HUDEP-2 (cell line): ENCODE data around the gene WDR7.

ENCODE experiments used
- DNase-seq, 76 experiments: peaks; one replicate each; lab custom pipeline; 2025; ENCODE audit not compliant: unreplicated experiment in 76 of 76; lab: John Stamatoyannopoulos, UW

Gene WDR7

GRCh38 chr18:56650944-56651770 is at the start of gene WDR7:
TSS of gene WDR7 (plus strand) at chr18:56651359. CDS start at chr18:56672516, 21,157 bp downstream.
- DNase-seq = peak; percentile 67 to 99 (median 97)

GRCh38 chr18:56606618-56607017 is 44.5 kb upstream of the WDR7 start:
- no peak for DNase-seq

- DNase-seq = no peak
Measured at GRCh38 chr18:56615738-56616520, 35.2 kb upstream of the WDR7 start.

GRCh38 chr18:56627991-56628390 is 23.2 kb upstream of the WDR7 start:
- DNase-seq = no peak

GRCh38 chr18:56632070-56633022 is 18.8 kb upstream of the WDR7 start:
- peak in 27 of 76 experiments; percentile 2 to 76 (median 27) for DNase-seq

GRCh38 chr18:56635007-56635406 is 16.2 kb upstream of the WDR7 start:
- DNase-seq = no peak

GRCh38 chr18:56637176-56637575 is 14.0 kb upstream of the WDR7 start:
- DNase-seq = peak in 3 of 76 experiments; percentile 11 to 45 (median 20)

- peak in 16 of 76 experiments; percentile 1 to 90 (median 31) for DNase-seq
Measured at GRCh38 chr18:56637711-56638231, 13.4 kb upstream of the WDR7 start.

GRCh38 chr18:56638232-56639103 is 12.7 kb upstream of the WDR7 start, which contains the start of gene TXNL1:
TSS of gene TXNL1 (minus strand) at chr18:56638592. CDS start at chr18:56638440, 152 bp downstream.
- DNase-seq = peak; percentile 62 to 100 (median 98)

- peak in 1 of 76 experiments; percentile 55 for DNase-seq
Measured at GRCh38 chr18:56639104-56639381, 12.1 kb upstream of the WDR7 start.

GRCh38 chr18:56639571-56639970 is 11.6 kb upstream of the WDR7 start:
- DNase-seq = no peak

GRCh38 chr18:56641714-56642337 is 9.3 kb upstream of the WDR7 start:
- DNase-seq = no peak

GRCh38 chr18:56643381-56643780 is 7.8 kb upstream of the WDR7 start:
- peak in 51 of 76 experiments; percentile 1 to 77 (median 41) for DNase-seq

GRCh38 chr18:56645415-56646016 is 5.6 kb upstream of the WDR7 start:
- DNase-seq = peak in 16 of 76 experiments; percentile 1 to 53 (median 22)

- DNase-seq = no peak
Measured at GRCh38 chr18:56647071-56647470, 4.1 kb upstream of the WDR7 start.

- peak in 3 of 76 experiments; percentile 23 to 64 (median 24) for DNase-seq
Measured at GRCh38 chr18:56647951-56648893, 2.9 kb upstream of the WDR7 start.

- DNase-seq = no peak
Measured at GRCh38 chr18:56649996-56650395, 1.2 kb upstream of the WDR7 start.

- no peak for DNase-seq
Measured at GRCh38 chr18:56651771-56652092, 573 bp downstream of the WDR7 start.
